Measurements from ENCODE around the gene DENND4A. TPM values are rescaled to one million over a fixed set of nuclear protein-coding genes. Genes with fewer than 3 reads are reported as not detected.

The DENND4A gene
- total and polyA plus RNA-seq, 9 of the 15 experiments (the other 6 are each of a cell fraction or from before 2014, with no cell fraction given) = 6.8 to 32.3 (median 19.9) TPM

DNA sequence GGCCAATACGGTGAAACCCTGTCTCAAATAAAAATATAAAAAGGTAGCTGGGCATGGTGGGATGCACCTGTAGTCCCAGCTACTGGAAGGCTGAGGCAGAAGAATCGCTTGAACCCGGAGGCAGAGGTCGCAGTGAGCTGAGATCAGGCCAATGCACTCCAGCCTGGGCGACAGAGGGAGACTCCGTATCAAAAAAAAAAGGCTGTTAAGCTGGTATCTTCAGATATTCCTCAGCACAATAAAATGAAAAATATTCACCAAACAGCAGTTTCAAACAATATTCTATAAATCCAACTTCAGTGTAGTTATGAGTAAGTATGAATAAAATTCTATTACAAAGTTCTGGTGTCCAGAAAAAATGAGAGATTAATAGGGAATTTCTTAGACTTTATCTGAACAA, 14.2 kb downstream of the DENND4A start (continued):
- TF ChIP-seq, protein P1, sequence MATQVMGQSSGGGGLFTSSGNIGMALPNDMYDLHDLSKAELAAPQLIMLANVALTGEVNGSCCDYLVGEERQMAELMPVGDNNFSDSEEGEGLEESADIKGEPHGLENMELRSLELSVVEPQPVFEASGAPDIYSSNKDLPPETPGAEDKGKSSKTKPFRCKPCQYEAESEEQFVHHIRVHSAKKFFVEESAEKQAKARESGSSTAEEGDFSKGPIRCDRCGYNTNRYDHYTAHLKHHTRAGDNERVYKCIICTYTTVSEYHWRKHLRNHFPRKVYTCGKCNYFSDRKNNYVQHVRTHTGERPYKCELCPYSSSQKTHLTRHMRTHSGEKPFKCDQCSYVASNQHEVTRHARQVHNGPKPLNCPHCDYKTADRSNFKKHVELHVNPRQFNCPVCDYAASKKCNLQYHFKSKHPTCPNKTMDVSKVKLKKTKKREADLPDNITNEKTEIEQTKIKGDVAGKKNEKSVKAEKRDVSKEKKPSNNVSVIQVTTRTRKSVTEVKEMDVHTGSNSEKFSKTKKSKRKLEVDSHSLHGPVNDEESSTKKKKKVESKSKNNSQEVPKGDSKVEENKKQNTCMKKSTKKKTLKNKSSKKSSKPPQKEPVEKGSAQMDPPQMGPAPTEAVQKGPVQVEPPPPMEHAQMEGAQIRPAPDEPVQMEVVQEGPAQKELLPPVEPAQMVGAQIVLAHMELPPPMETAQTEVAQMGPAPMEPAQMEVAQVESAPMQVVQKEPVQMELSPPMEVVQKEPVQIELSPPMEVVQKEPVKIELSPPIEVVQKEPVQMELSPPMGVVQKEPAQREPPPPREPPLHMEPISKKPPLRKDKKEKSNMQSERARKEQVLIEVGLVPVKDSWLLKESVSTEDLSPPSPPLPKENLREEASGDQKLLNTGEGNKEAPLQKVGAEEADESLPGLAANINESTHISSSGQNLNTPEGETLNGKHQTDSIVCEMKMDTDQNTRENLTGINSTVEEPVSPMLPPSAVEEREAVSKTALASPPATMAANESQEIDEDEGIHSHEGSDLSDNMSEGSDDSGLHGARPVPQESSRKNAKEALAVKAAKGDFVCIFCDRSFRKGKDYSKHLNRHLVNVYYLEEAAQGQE (IDR thresholded peaks at IDR 0.05; ENCODE audit: borderline replicate concordance) = peak; percentile 15; the same call in 1 of the 2 replicates
- TF ChIP-seq, protein P1 (CRISPR knock-in tag; IDR thresholded peaks at IDR 0.05; ENCODE audit: low read depth) = no peak

DNA sequence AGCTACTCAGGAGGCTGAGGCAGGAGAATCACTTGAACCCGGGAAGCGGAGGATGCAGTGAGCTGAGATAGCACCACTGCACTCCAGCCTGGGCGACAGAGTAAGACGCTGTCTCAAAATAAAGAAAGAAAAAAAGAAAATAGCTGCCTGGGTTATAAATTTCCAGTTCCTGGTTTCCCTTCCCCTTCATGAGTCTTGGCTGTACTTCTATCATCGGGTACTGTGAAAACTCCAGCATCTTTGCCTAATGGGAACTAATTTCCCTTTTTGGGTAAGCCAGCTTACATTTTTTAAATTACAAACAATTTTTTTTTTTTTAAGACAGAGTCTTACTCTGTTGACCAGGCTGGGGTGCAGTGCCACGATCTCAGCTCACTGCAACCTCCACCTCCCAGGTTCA, 15.0 kb downstream of the DENND4A start:
- H3K4me1 ChIP-seq (replicated peaks in 1 of 2; ENCODE audit: control insufficient read depth in 2 of 2, insufficient read depth in 2 of 2, low read length in 2 of 2) = peaks cover 17 to 29% of the 10 kb centered on the region in 2 experiments; a peak in 4 of 5 replicates
- in situ Hi-C loops (cut with MboI) (no loop called here), intact Hi-C loops (cut with micrococcal nuclease) (loop anchor here (2.0 kb wide), 1 partner anchor 52 kb away; no protein-coding TSS in a partner anchor)
- H3K36me3 ChIP-seq (ENCODE audit: control insufficient read depth, insufficient read depth, low read length) = no peaks in the 10 kb centered on the region; the same call in 2 of the 3 replicates
- DNase-seq (ENCODE audit: extremely low read depth in 1 of 4, low spot score in 3 of 4) (no peak), FAIRE-seq (no peak), ATAC-seq (no peak)
- no peak overlapping the region for H3K4me3 ChIP-seq
- POLR2A ChIA-PET = interaction anchor here (0.6 to 5.4 kb wide), 7 partner anchors 9 to 1086 kb away, joined by 3 to 33 read pairs (median 4); partner anchors contain the start of gene DENND4A
- no peaks in the 10 kb centered on the region for H3K27me3 ChIP-seq (ENCODE audit: control insufficient read depth in 2 of 2, insufficient read depth in 2 of 2, low read length in 2 of 2)
- H4K20me1 ChIP-seq (replicated peaks; ENCODE audit: control insufficient read depth, insufficient read depth, low read length) = no peaks in the 10 kb centered on the region
- no peak overlapping the region for H3K27ac ChIP-seq (ENCODE audit: extremely low read depth, low read depth, low read length)
- no peaks in the 10 kb centered on the region for H3K9me1 ChIP-seq (ENCODE audit: control insufficient read depth, insufficient read depth, low read length)
- CTCF ChIA-PET (ENCODE audit: low intra/inter-chr PET ratio) = no interaction called here
- 94% methylated on average over 6 of the region's 6 CpGs for WGBS (ENCODE audit: insufficient coverage, low coverage, missing lambda C conversion rate)
- no peak overlapping the region for H3K9ac ChIP-seq (ENCODE audit: insufficient read depth in 1 of 2, low read depth in 2 of 2, low read length in 2 of 2)
- BruUV-seq (replicated peaks) = no TSS peak
- no peaks in the 10 kb centered on the region for H3K9me3 ChIP-seq (replicated peaks; ENCODE audit: control insufficient read depth, insufficient read depth, low read depth, low read length)
- H3K4me2 ChIP-seq (ENCODE audit: insufficient read depth, low read length) = no peak overlapping the region
- peaks cover 70% of the 10 kb centered on the region for H3K79me2 ChIP-seq (ENCODE audit: control insufficient read depth, insufficient read depth, low read length)
- H2AFZ ChIP-seq (ENCODE audit: low read depth, low read length) = no peak overlapping the region
- no peak for TF ChIP-seq SUPT5H (IDR thresholded peaks at IDR 0.05)
- TF ChIP-seq, protein P2, sequence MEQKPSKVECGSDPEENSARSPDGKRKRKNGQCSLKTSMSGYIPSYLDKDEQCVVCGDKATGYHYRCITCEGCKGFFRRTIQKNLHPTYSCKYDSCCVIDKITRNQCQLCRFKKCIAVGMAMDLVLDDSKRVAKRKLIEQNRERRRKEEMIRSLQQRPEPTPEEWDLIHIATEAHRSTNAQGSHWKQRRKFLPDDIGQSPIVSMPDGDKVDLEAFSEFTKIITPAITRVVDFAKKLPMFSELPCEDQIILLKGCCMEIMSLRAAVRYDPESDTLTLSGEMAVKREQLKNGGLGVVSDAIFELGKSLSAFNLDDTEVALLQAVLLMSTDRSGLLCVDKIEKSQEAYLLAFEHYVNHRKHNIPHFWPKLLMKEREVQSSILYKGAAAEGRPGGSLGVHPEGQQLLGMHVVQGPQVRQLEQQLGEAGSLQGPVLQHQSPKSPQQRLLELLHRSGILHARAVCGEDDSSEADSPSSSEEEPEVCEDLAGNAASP (IDR thresholded peaks at IDR 0.05) = no peak
- TF ChIP-seq ZNF253 (CRISPR knock-in tag; conservative IDR thresholded peaks at IDR 0.05) = no peak
- TF ChIP-seq ZNF239 (CRISPR knock-in tag; IDR thresholded peaks at IDR 0.05) = no peak
- no peak for TF ChIP-seq IFI16 (CRISPR knock-in tag; IDR thresholded peaks at IDR 0.05)
- no peak for TF ChIP-seq ZKSCAN3 (CRISPR knock-in tag; IDR thresholded peaks at IDR 0.05)
- no peak for TF ChIP-seq ZSCAN32 (CRISPR knock-in tag; IDR thresholded peaks at IDR 0.05)
- TF ChIP-seq ZNF274 (IDR thresholded peaks at IDR 0.05; ENCODE audit: borderline replicate concordance, low read depth, low read length) = no peak
- TF ChIP-seq, protein P3, sequence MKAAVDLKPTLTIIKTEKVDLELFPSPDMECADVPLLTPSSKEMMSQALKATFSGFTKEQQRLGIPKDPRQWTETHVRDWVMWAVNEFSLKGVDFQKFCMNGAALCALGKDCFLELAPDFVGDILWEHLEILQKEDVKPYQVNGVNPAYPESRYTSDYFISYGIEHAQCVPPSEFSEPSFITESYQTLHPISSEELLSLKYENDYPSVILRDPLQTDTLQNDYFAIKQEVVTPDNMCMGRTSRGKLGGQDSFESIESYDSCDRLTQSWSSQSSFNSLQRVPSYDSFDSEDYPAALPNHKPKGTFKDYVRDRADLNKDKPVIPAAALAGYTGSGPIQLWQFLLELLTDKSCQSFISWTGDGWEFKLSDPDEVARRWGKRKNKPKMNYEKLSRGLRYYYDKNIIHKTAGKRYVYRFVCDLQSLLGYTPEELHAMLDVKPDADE (conservative IDR thresholded peaks at IDR 0.05; ENCODE audit: control insufficient read depth, low read depth, low read length) = no peak
- no peak for TF ChIP-seq GATAD2B (IDR thresholded peaks at IDR 0.05; ENCODE audit: borderline replicate concordance)
